Thyroid gland (tissue), 4 donors: ENCODE results near the gene CDK11A.

Source experiments
- CTCF ChIP-seq, 6 experiments: fragments of 200-600 bp in 3 of 6; fragments of 450-650 bp in 3 of 6; sonication (generic) in 3 of 6; IDR thresholded peaks; one replicate each; pipeline ENCODE4 v1.5.1; 2016 to 2019; ENCODE audit warnings: antibody characterized with exemption in 6 of 6, mild to moderate bottlenecking in 2 of 6, inconsistent platforms in 1 of 6, moderate library complexity in 1 of 6
- POLR2A ChIP-seq, 2 donors: fragments of 450-650 bp; IDR thresholded peaks; one replicate each; pipeline ENCODE4 v1.6.1; 2017; ENCODE audit warnings: antibody characterized with exemption in 2 of 2, mild to moderate bottlenecking in 2 of 2, moderate library complexity in 1 of 2

- TF ChIP-seq CTCF (IDR thresholded peaks at IDR 0.05) (no peak), POLR2A (IDR thresholded peaks at IDR 0.05) (no peak)
Measured at GRCh38 chr1:1748686-1749321, 24.6 kb upstream of the CDK11A start.
